ENCODE measurements around the gene ENDOV.
"Not testable (repeated sequence)": the region's sequence is repeated elsewhere in the genome, so short reads cannot be mapped to it uniquely, and the experiment has no call there.

Gene ENDOV

GRCh38 chr17:80388601-80389000 lies 26.4 kb upstream of the ENDOV start:
- ATAC-seq = no peak
- DNase-seq = no peak

- DNase-seq = no peak
- ATAC-seq = no peak
Observed at GRCh38 chr17:80389011-80389995, 25.7 kb upstream of the ENDOV start.

GRCh38 chr17:80393241-80393890 lies 21.6 kb upstream of the ENDOV start:
- DNase-seq (no peak), ATAC-seq (no peak)

- no peak for DNase-seq
- ATAC-seq = no peak
Observed at GRCh38 chr17:80393961-80394360, 21.0 kb upstream of the ENDOV start.

- no peak for ATAC-seq
- DNase-seq = no peak
Observed at GRCh38 chr17:80394629-80395216, 20.2 kb upstream of the ENDOV start.

GRCh38 chr17:80395402-80396151 lies 19.4 kb upstream of the ENDOV start:
- no peak for ATAC-seq

GRCh38 chr17:80396157-80397033 lies 18.6 kb upstream of the ENDOV start:
- no peak for ATAC-seq
- no peak for DNase-seq

More at GRCh38 chr17:80395402-80396151, 19.4 kb upstream of the ENDOV start:
- DNase-seq = no peak

- ATAC-seq (peak; percentile 46), DNase-seq (no peak)
Observed at GRCh38 chr17:80397034-80397387, 18.0 kb upstream of the ENDOV start.

- ATAC-seq (no peak), DNase-seq (no peak)
Observed at GRCh38 chr17:80397686-80398085, 17.3 kb upstream of the ENDOV start.

- not testable (repeated sequence) for ATAC-seq, DNase-seq
Observed at GRCh38 chr17:80401086-80401485, 13.9 kb upstream of the ENDOV start.

GRCh38 chr17:80402102-80402501 lies 12.9 kb upstream of the ENDOV start:
- DNase-seq, ATAC-seq: not testable (repeated sequence)

GRCh38 chr17:80402959-80403358 lies 12.0 kb upstream of the ENDOV start:
- DNase-seq = no peak
- ATAC-seq = no peak

- no peak for ATAC-seq
- no peak for DNase-seq
Observed at GRCh38 chr17:80406146-80406545, 8.8 kb upstream of the ENDOV start.

- DNase-seq, ATAC-seq: not testable (repeated sequence)
Observed at GRCh38 chr17:80407917-80408316, 7.0 kb upstream of the ENDOV start.

- DNase-seq (peak; percentile 50), ATAC-seq (no peak)
Observed at GRCh38 chr17:80408872-80409271, 6.1 kb upstream of the ENDOV start.

- no peak for ATAC-seq
- no peak for DNase-seq
Observed at GRCh38 chr17:80409626-80410025, 5.3 kb upstream of the ENDOV start.

- not testable (repeated sequence) for ATAC-seq, DNase-seq
Observed at GRCh38 chr17:80410441-80411087, 4.4 kb upstream of the ENDOV start.

- ATAC-seq = no peak
- no peak for DNase-seq
Observed at GRCh38 chr17:80413771-80414507, 1.0 kb upstream of the ENDOV start.

- peak; percentile 16 for DNase-seq
- peak; percentile 7 for ATAC-seq
Observed at GRCh38 chr17:80414508-80414802, 512 bp upstream of the ENDOV start.

GRCh38 chr17:80415626-80416137 lies 715 bp downstream of the ENDOV start:
- no peak for ATAC-seq
- DNase-seq = no peak
